Astrocyte (in vitro differentiated cells and primary cell): ENCODE results near the gene PALMD. TPM values are rescaled to one million over a fixed set of nuclear protein-coding genes. Genes with fewer than 3 reads are reported as not detected.
A peak's percentile ranks its signal among the peaks of the same experiment; 100 is the strongest.

Source experiments
- DNase-seq: peaks from one replicate; pipeline ENCODE4 v3.0.0-alpha.2; 2010; ENCODE audit warnings: low read depth
- FAIRE-seq: peaks from 2 replicates; lab custom pipeline; 2011; peaks lifted over from hg19 to GRCh38; lab: Jason Lieb, UNC
- H2AFZ ChIP-seq: 2 replicates; pipeline ENCODE4 v1.6.0; 2012; ENCODE audit warnings: low read depth, low read length, inconsistent platforms
- H3K27ac ChIP-seq: 2 replicates; pipeline ENCODE4 v1.5.1; 2011; ENCODE audit warnings: low read depth, low read length, inconsistent platforms
- H3K27me3 ChIP-seq: 2 replicates; pipeline ENCODE4 v1.6.0; 2011; ENCODE audit warnings: low read length, inconsistent platforms; ENCODE audit not compliant: insufficient read depth
- H3K36me3 ChIP-seq: 2 replicates; pipeline ENCODE4 v1.5.1; 2011; ENCODE audit warnings: low read length, inconsistent platforms; ENCODE audit not compliant: insufficient read depth
- H3K4me1 ChIP-seq: 2 replicates; pipeline ENCODE4 v1.5.1; 2011; ENCODE audit warnings: low read length, inconsistent platforms; ENCODE audit not compliant: insufficient read depth
- H3K4me2 ChIP-seq: 2 replicates; pipeline ENCODE4 v1.6.0; 2012; ENCODE audit warnings: low read length, inconsistent platforms
- H3K4me3 ChIP-seq: 2 replicates; pipeline ENCODE4 v1.5.1; 2011; ENCODE audit warnings: low read depth, mild to moderate bottlenecking, low read length, inconsistent platforms; ENCODE audit not compliant: insufficient read depth
- H3K79me2 ChIP-seq: 2 replicates; pipeline ENCODE4 v1.6.0; 2012; ENCODE audit warnings: mild to moderate bottlenecking, low read length, inconsistent platforms; ENCODE audit not compliant: insufficient read depth
- H3K9ac ChIP-seq: 2 replicates; pipeline ENCODE4 v1.6.0; 2012; ENCODE audit warnings: mild to moderate bottlenecking, low read length, inconsistent platforms
- H3K9me3 ChIP-seq: 2 replicates; pipeline ENCODE4 v1.5.1; 2012; ENCODE audit warnings: low read depth, mild to moderate bottlenecking, low read length, inconsistent platforms; ENCODE audit not compliant: insufficient read depth
- H4K20me1 ChIP-seq: 2 replicates; pipeline ENCODE4 v1.6.0; 2012; ENCODE audit warnings: low read length, inconsistent platforms; ENCODE audit not compliant: insufficient read depth
- H3K27ac Mint-ChIP-seq: one replicate; pipeline ENCODE4 v1.8.0; 2021; ENCODE audit warnings: mild to moderate bottlenecking, mixed read lengths; ENCODE audit not compliant: unreplicated experiment
- H3K27me3 Mint-ChIP-seq: one replicate; pipeline ENCODE4 v1.8.0; 2021; ENCODE audit warnings: low read depth, mixed read lengths; ENCODE audit not compliant: unreplicated experiment
- H3K36me3 Mint-ChIP-seq: one replicate; pipeline ENCODE4 v1.8.0; 2021; ENCODE audit warnings: low read depth, mixed read lengths; ENCODE audit not compliant: unreplicated experiment
- H3K4me1 Mint-ChIP-seq: one replicate; pipeline ENCODE4 v1.8.0; 2021; ENCODE audit warnings: low read depth, mixed read lengths; ENCODE audit not compliant: unreplicated experiment
- H3K4me3 Mint-ChIP-seq: one replicate; pipeline ENCODE4 v1.8.0; 2021; ENCODE audit warnings: mild to moderate bottlenecking, moderate library complexity, mixed read lengths; ENCODE audit not compliant: unreplicated experiment
- H3K9me3 Mint-ChIP-seq: one replicate; pipeline ENCODE4 v1.8.0; 2021; ENCODE audit warnings: mild to moderate bottlenecking, mixed read lengths; ENCODE audit not compliant: unreplicated experiment
- CTCF ChIP-seq: IDR thresholded peaks from 2 replicates; pipeline ENCODE4 v1.5.1; 2011; ENCODE audit warnings: low read depth, mild to moderate bottlenecking, inconsistent platforms, low read length, moderate library complexity; ENCODE audit not compliant: insufficient read depth
- EZH2 ChIP-seq: IDR thresholded peaks from 2 replicates; pipeline ENCODE4 v1.6.1; 2012; ENCODE audit warnings: mild to moderate bottlenecking, low read length, inconsistent platforms; ENCODE audit not compliant: insufficient read depth
- total RNA-seq: library from RNA; stranded (reverse); gene quantifications from 2 replicates; pipeline ENCODE4 v1.2.1, GENCODE V29; 2021

The PALMD gene
- total RNA-seq, 1 donor from 2014 or later = 0.41 TPM

- Mint-ChIP-seq H3K4me1 (peaks cover 7% of the 10 kb centered on the region), H3K27ac (no peak overlapping the region), H3K27me3 (no peaks in the 10 kb centered on the region), H3K4me3 (no peak overlapping the region), H3K9me3 (no peaks in the 10 kb centered on the region), H3K36me3 (no peaks in the 10 kb centered on the region)
- Histone ChIP-seq H3K36me3 (no peaks in the 10 kb centered on the region), H4K20me1 (no peaks in the 10 kb centered on the region), H3K4me1 (no peaks in the 10 kb centered on the region), H3K4me2 (no peak overlapping the region), H3K4me3 (no peak overlapping the region), H3K9ac (no peak overlapping the region), H3K27ac (no peak overlapping the region), H3K27me3 (no peaks in the 10 kb centered on the region), H3K79me2 (no peaks in the 10 kb centered on the region), H3K9me3 (no peaks in the 10 kb centered on the region), H2AFZ (no peak overlapping the region)
- DNase-seq = no peak
- no peak for TF ChIP-seq EZH2
- TF ChIP-seq CTCF = no peak
- FAIRE-seq = no peak
Measured at GRCh38 chr1:99619583-99619982, 26.3 kb upstream of the PALMD start.

- DNase-seq (peak; percentile 10), FAIRE-seq (no peak)
- Histone ChIP-seq H3K4me3 (no peak overlapping the region), H3K4me1 (no peaks in the 10 kb centered on the region), H2AFZ (no peak overlapping the region), H3K27ac (no peak overlapping the region), H3K27me3 (no peaks in the 10 kb centered on the region), H3K36me3 (no peaks in the 10 kb centered on the region), H3K9ac (no peak overlapping the region), H3K4me2 (no peak overlapping the region), H3K79me2 (no peaks in the 10 kb centered on the region), H3K9me3 (no peaks in the 10 kb centered on the region), H4K20me1 (no peaks in the 10 kb centered on the region)
- H3K27me3 Mint-ChIP-seq = no peaks in the 10 kb centered on the region
- H3K4me3 Mint-ChIP-seq = no peak overlapping the region
- H3K9me3 Mint-ChIP-seq = no peaks in the 10 kb centered on the region
- TF ChIP-seq EZH2 = no peak
- TF ChIP-seq CTCF = no peak
- no peak overlapping the region for H3K27ac Mint-ChIP-seq
- no peaks in the 10 kb centered on the region for H3K36me3 Mint-ChIP-seq
- H3K4me1 Mint-ChIP-seq = peaks cover 7% of the 10 kb centered on the region
Measured at GRCh38 chr1:99621340-99621901, 24.5 kb upstream of the PALMD start.

- Histone ChIP-seq H3K36me3 (no peaks in the 10 kb centered on the region), H3K27me3 (no peaks in the 10 kb centered on the region), H4K20me1 (no peaks in the 10 kb centered on the region), H2AFZ (no peak overlapping the region), H3K9ac (no peak overlapping the region), H3K79me2 (no peaks in the 10 kb centered on the region), H3K4me3 (no peak overlapping the region), H3K27ac (no peak overlapping the region), H3K4me2 (no peak overlapping the region), H3K4me1 (no peaks in the 10 kb centered on the region), H3K9me3 (no peaks in the 10 kb centered on the region)
- DNase-seq = no peak
- no peak for FAIRE-seq
- TF ChIP-seq EZH2 (no peak), CTCF (no peak)
- H3K4me3 Mint-ChIP-seq = no peak overlapping the region
- H3K27me3 Mint-ChIP-seq = no peaks in the 10 kb centered on the region
- H3K36me3 Mint-ChIP-seq = no peaks in the 10 kb centered on the region
- H3K9me3 Mint-ChIP-seq = no peaks in the 10 kb centered on the region
- peaks cover 7% of the 10 kb centered on the region for H3K4me1 Mint-ChIP-seq
- H3K27ac Mint-ChIP-seq = no peak overlapping the region
Measured at GRCh38 chr1:99622702-99623347, 23.1 kb upstream of the PALMD start.
